ENCODE data around the gene ABCD1.

DNA sequence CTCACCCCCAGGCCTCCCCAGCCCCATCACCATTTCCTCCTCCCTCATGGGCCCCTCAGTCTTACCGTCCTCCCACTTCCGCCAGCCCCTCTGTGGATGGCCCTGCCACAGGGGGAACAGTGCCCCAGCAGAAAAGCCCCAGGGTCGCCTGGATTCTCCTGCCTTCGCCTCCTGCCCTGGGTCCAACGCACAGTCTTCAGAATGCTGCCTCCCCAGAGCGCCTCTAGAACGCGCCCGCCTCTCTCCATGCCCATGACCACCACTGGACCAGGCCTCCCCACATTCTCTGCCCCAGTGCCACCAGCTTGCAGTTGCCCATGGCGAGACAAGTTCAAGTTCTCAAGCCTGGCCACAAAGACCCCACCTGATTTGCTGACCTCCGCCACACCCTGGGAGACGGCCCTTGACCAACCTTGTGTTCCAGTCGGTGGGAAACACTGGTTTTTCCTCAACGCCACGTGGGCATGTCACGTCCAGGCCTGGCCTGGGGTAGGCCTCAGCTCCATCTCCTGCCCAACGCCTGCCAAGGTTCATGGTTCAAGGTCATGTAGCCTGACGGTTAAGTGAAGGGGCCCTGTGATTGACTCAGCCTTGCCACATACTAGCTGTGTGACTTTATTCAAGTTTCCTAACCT is 38.8 kb downstream of the ABCD1 start:
- TF ChIP-seq POLR2A (IDR thresholded peaks at IDR 0.05) = no peak
- no peak for TF ChIP-seq CTCF (IDR thresholded peaks at IDR 0.05)
- no peak for TF ChIP-seq POLR2AphosphoS5 (IDR thresholded peaks at IDR 0.05)
- no peak for TF ChIP-seq EP300 (IDR thresholded peaks at IDR 0.05)

Data from gastroesophageal sphincter (tissue), 3 donors.